Skeletal muscle cell (primary cell): ENCODE data around the gene C1QTNF8.

Experiments used
- DNase-seq: peaks from one replicate; pipeline ENCODE4 v3.0.0-alpha.2; 2010; ENCODE audit warnings: low read depth
- H3K4me3 ChIP-seq: 2 replicates; pipeline ENCODE4 v1.5.1; 2011; ENCODE audit warnings: low read depth, mild to moderate bottlenecking, control low read depth, low read length, moderate library complexity

The C1QTNF8 gene

GRCh38 chr16:1129106-1129960 lies 33.3 kb upstream of the C1QTNF8 start:
- H3K4me3 ChIP-seq = no peak overlapping the region
- no peak for DNase-seq

GRCh38 chr16:1127971-1128715 lies 32.1 kb upstream of the C1QTNF8 start:
- DNase-seq = no peak
- H3K4me3 ChIP-seq = no peak overlapping the region

GRCh38 chr16:1127101-1127500 lies 31.1 kb upstream of the C1QTNF8 start:
- H3K4me3 ChIP-seq = no peak overlapping the region

GRCh38 chr16:1126586-1126985 lies 30.5 kb upstream of the C1QTNF8 start:
- H3K4me3 ChIP-seq = no peak overlapping the region
- no peak for DNase-seq

More at GRCh38 chr16:1127101-1127500, 31.1 kb upstream of the C1QTNF8 start:
- DNase-seq = no peak

GRCh38 chr16:1126044-1126443 lies 30.0 kb upstream of the C1QTNF8 start:
- DNase-seq = no peak

GRCh38 chr16:1125471-1125870 lies 29.4 kb upstream of the C1QTNF8 start:
- H3K4me3 ChIP-seq = no peak overlapping the region
- no peak for DNase-seq

More at GRCh38 chr16:1126044-1126443, 30.0 kb upstream of the C1QTNF8 start:
- H3K4me3 ChIP-seq = no peak overlapping the region

GRCh38 chr16:1124795-1125194 lies 28.8 kb upstream of the C1QTNF8 start:
- H3K4me3 ChIP-seq = no peak overlapping the region
- DNase-seq = no peak

GRCh38 chr16:1124291-1124690 lies 28.2 kb upstream of the C1QTNF8 start:
- DNase-seq = no peak

GRCh38 chr16:1123525-1124230 lies 27.6 kb upstream of the C1QTNF8 start:
- no peak for DNase-seq
- H3K4me3 ChIP-seq = no peak overlapping the region

More at GRCh38 chr16:1124291-1124690, 28.2 kb upstream of the C1QTNF8 start:
- H3K4me3 ChIP-seq = no peak overlapping the region

- no peak for DNase-seq
- H3K4me3 ChIP-seq = no peak overlapping the region
Observed at GRCh38 chr16:1122398-1122765, 26.3 kb upstream of the C1QTNF8 start.

GRCh38 chr16:1121601-1122397 lies 25.8 kb upstream of the C1QTNF8 start:
- DNase-seq = no peak
- H3K4me3 ChIP-seq = no peak overlapping the region

- DNase-seq = no peak
Observed at GRCh38 chr16:1121009-1121408, 25.0 kb upstream of the C1QTNF8 start.

GRCh38 chr16:1120577-1120941 lies 24.5 kb upstream of the C1QTNF8 start:
- DNase-seq = no peak

More at GRCh38 chr16:1121009-1121408, 25.0 kb upstream of the C1QTNF8 start:
- no peak overlapping the region for H3K4me3 ChIP-seq

GRCh38 chr16:1119766-1120576 lies 23.9 kb upstream of the C1QTNF8 start:
- H3K4me3 ChIP-seq = no peak overlapping the region
- no peak for DNase-seq

More at GRCh38 chr16:1120577-1120941, 24.5 kb upstream of the C1QTNF8 start:
- H3K4me3 ChIP-seq = no peak overlapping the region

GRCh38 chr16:1119129-1119528 lies 23.1 kb upstream of the C1QTNF8 start:
- no peak for DNase-seq
- H3K4me3 ChIP-seq = no peak overlapping the region

GRCh38 chr16:1117926-1118325 lies 21.9 kb upstream of the C1QTNF8 start:
- no peak overlapping the region for H3K4me3 ChIP-seq
- DNase-seq = no peak

- no peak for DNase-seq
- no peak overlapping the region for H3K4me3 ChIP-seq
Observed at GRCh38 chr16:1117176-1117900, 21.3 kb upstream of the C1QTNF8 start.

- H3K4me3 ChIP-seq = no peak overlapping the region
Observed at GRCh38 chr16:1116693-1117077, 20.6 kb upstream of the C1QTNF8 start.

More at GRCh38 chr16:1116693-1117077, 20.6 kb upstream of the C1QTNF8 start:
- no peak for DNase-seq
